ENCODE data around the gene PLD1. TPM values are rescaled to one million over a fixed set of nuclear protein-coding genes. Genes with fewer than 3 reads are reported as not detected.

PLD1 gene
- total RNA-seq, 1 donor from 2014 or later: not detected

GRCh38 chr3:171753665-171754408, 56.4 kb downstream of the PLD1 start:
- H3K4me3 Mint-ChIP-seq: no peak overlapping the region
- ATAC-seq (ENCODE audit: low read depth): no peak
- CTCF ChIA-PET: no interaction called here
- DNase-seq: no peak
- H3K27ac Mint-ChIP-seq: no peak overlapping the region
- H3K4me1 Mint-ChIP-seq: no peaks in the 10 kb centered on the region
- no peaks in the 10 kb centered on the region for H3K9me3 Mint-ChIP-seq
- H3K36me3 Mint-ChIP-seq (ENCODE audit: low read depth): no peaks in the 10 kb centered on the region
- POLR2A ChIA-PET: no interaction called here
- no peaks in the 10 kb centered on the region for H3K27me3 Mint-ChIP-seq
- intact Hi-C loops (cut with micrococcal nuclease): no loop called here
- no peak for TF ChIP-seq CTCF (IDR thresholded peaks at IDR 0.05)

DNA sequence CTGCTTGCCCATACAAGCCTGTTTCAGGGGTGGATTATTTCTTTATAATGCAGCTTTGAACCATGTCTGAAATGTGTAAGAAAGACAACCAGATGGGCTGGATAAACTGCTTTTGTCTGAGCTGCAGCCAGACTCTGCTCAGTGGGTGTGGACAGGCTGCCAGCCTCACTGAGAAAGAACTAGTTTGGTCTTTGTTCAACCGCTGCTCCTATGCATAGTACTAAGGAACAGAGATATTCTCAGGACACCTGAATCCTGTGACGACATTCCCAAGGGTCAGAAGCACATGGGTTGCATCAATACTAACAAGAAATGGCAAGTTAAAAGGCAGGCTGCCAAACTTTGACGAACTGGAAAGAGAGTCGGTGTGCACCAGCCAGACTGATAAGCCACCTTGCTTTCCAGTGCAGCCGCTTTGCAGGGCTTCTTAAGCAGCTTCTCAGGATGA, 57.2 kb downstream of the PLD1 start:
- H3K4me3 Mint-ChIP-seq: no peak overlapping the region
- peaks cover 3% of the 10 kb centered on the region for H3K27me3 Mint-ChIP-seq
- no peak overlapping the region for H3K27ac Mint-ChIP-seq
- DNase-seq (no peak), ATAC-seq (ENCODE audit: low read depth) (no peak)
- ChIA-PET POLR2A (no interaction called here), CTCF (no interaction called here)
- no peaks in the 10 kb centered on the region for H3K9me3 Mint-ChIP-seq
- H3K36me3 Mint-ChIP-seq (ENCODE audit: low read depth): no peaks in the 10 kb centered on the region
- no peaks in the 10 kb centered on the region for H3K4me1 Mint-ChIP-seq
- TF ChIP-seq CTCF (IDR thresholded peaks at IDR 0.05): no peak
- intact Hi-C loops (cut with micrococcal nuclease): no loop called here

DNA sequence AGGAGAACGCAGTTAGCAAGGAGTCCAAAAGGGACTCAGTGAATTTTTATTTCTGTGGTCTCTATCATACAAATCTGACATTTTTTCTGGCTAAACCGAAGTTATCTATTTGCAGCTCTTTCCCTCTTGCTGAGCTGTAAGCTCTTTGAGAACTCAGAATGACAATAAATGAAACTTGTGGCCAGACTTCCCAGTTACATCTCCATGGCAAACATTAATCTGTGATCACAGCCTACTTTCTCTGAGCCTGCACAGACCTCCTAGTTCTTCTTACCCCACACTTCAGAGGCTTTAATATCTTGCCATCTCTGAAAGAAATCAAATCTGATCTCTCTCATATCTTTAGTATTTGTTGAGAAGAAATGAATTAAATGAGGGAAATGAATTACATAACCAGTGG, 58.0 kb downstream of the PLD1 start:
- intact Hi-C loops (cut with micrococcal nuclease): no loop called here
- ChIA-PET CTCF (no interaction called here), POLR2A (no interaction called here)
- Mint-ChIP-seq H3K27me3 (peaks cover 5% of the 10 kb centered on the region), H3K4me3 (no peak overlapping the region), H3K36me3 (ENCODE audit: low read depth) (no peaks in the 10 kb centered on the region), H3K27ac (no peak overlapping the region), H3K9me3 (no peaks in the 10 kb centered on the region), H3K4me1 (no peaks in the 10 kb centered on the region)
- DNase-seq: no peak
- ATAC-seq (ENCODE audit: low read depth): no peak
- no peak for TF ChIP-seq CTCF (IDR thresholded peaks at IDR 0.05)

DNA sequence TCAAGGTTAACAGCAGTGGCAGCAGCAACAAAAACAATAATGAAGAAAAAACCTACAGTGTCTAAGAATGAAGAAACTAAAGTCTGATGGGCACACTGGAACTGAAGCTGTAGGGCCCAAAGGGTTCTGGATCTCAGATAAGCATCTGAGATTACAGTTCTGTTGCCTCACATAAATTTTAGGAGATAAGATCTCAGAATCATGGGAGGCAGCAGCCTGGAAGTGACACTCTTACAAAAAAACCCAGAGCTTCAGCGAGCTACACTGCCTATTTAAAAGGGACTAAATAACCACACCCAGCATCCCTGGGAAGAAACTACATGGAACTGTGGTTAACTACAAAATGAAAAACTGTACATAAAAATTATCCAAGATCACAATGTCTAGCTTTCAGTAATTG, 61.2 kb downstream of the PLD1 start:
- Mint-ChIP-seq H3K27me3 (peaks cover 5% of the 10 kb centered on the region), H3K36me3 (ENCODE audit: low read depth) (no peaks in the 10 kb centered on the region), H3K4me3 (no peak overlapping the region), H3K4me1 (no peaks in the 10 kb centered on the region), H3K9me3 (no peaks in the 10 kb centered on the region), H3K27ac (no peak overlapping the region)
- ChIA-PET POLR2A (no interaction called here), CTCF (no interaction called here)
- TF ChIP-seq CTCF (IDR thresholded peaks at IDR 0.05): no peak
- intact Hi-C loops (cut with micrococcal nuclease): no loop called here
- no peak for DNase-seq
- ATAC-seq (ENCODE audit: low read depth): no peak

DNA sequence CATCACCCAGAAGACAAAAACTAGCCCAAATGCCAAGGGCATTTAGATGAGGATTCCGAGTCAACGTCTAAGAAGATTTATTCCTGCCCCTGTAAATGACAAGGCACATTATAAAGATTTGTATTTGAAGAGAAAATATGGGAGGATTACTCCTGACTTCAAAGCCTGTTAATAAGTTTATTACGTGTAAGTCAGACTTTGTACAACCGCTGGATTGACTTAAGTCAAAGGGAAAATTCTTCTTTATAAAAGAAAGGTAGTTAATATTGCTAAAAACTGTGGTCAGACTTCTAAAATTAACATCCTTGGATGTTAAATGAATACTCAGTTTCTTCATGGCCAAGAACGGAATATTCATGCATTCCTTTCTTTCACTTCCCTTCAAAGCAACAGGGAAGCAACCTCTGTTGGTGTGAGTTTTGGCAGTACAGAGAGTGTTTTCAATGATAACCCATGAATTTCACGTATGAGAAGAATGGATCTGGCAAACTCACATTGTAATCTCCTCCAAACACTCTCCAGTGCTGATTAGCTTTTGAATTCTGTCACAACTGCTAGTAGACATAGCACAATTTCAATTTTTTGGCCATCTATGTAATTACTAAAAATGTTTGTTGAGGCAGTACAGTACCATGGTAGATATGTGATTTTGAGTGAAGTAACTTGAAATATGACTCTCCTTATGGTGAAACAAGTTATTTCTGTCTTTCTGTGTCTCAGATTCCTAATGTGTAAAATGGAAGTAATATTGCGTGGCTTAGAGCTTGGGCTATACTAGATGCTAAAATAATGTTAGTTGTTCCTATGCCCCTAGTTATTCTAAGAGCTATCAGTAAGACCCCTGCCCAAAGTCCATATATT, 62.0 kb downstream of the PLD1 start:
- Mint-ChIP-seq H3K27me3 (peaks cover 10% of the 10 kb centered on the region), H3K4me3 (no peak overlapping the region), H3K9me3 (no peaks in the 10 kb centered on the region), H3K4me1 (no peaks in the 10 kb centered on the region), H3K36me3 (ENCODE audit: low read depth) (no peaks in the 10 kb centered on the region), H3K27ac (no peak overlapping the region)
- intact Hi-C loops (cut with micrococcal nuclease): no loop called here
- no peak for TF ChIP-seq CTCF (IDR thresholded peaks at IDR 0.05)
- ATAC-seq (ENCODE audit: low read depth) (no peak), DNase-seq (no peak)
- ChIA-PET POLR2A (no interaction called here), CTCF (no interaction called here)

Measured in activated B cell treated with CpG ODN at 0.5 μM for 24 hours (primary cell).